NCI-H2107 treated with DMSO at 0.1 percent for 48 hours (cell line): Measurements from ENCODE around the gene QSOX1.
"Not testable (repeated sequence)": the region's sequence is repeated elsewhere in the genome, so short reads cannot be mapped to it uniquely, and the experiment has no call there.

Source experiments
- DNase-seq: peaks from one replicate; lab custom pipeline; 2025; ENCODE audit not compliant: unreplicated experiment; lab: John Stamatoyannopoulos, UW

Gene QSOX1, protein sequence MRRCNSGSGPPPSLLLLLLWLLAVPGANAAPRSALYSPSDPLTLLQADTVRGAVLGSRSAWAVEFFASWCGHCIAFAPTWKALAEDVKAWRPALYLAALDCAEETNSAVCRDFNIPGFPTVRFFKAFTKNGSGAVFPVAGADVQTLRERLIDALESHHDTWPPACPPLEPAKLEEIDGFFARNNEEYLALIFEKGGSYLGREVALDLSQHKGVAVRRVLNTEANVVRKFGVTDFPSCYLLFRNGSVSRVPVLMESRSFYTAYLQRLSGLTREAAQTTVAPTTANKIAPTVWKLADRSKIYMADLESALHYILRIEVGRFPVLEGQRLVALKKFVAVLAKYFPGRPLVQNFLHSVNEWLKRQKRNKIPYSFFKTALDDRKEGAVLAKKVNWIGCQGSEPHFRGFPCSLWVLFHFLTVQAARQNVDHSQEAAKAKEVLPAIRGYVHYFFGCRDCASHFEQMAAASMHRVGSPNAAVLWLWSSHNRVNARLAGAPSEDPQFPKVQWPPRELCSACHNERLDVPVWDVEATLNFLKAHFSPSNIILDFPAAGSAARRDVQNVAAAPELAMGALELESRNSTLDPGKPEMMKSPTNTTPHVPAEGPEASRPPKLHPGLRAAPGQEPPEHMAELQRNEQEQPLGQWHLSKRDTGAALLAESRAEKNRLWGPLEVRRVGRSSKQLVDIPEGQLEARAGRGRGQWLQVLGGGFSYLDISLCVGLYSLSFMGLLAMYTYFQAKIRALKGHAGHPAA

DNA sequence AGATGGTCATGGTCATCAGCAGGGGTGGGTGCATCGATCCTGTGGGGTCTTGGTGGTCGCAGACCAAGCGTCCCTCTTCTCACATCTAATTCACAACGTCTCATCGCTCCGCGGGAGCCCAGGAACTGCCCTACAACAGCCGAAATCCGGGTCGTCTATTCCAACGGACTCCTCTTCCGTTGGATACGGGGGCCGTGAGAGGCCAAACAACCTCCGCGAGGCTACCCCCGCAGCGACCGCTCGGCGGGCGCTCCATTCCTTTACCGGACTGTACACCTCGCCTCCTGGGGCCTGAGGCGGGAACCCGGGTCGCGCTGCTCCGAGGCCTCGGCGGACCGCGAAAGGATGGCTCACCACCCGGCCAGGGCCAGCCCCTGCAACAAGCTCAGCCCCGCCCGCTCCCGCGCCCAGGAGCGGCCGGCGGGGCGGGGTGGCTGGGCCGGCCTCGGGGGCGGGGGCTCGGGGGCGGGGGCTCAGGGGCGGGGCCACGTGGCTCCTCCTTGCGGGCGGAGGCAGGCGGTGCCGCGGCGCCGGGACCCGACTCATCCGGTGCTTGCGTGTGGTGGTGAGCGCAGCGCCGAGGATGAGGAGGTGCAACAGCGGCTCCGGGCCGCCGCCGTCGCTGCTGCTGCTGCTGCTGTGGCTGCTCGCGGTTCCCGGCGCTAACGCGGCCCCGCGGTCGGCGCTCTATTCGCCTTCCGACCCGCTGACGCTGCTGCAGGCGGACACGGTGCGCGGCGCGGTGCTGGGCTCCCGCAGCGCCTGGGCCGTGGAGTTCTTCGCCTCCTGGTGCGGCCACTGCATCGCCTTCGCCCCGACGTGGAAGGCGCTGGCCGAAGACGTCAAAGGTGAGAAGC is at the start of gene QSOX1:
QSOX1 (plus strand) TSS at position 545 of the 857 bp plus-strand sequence; CDS start at position 584, 39 bp downstream.
- peak; percentile 73 for DNase-seq

DNA sequence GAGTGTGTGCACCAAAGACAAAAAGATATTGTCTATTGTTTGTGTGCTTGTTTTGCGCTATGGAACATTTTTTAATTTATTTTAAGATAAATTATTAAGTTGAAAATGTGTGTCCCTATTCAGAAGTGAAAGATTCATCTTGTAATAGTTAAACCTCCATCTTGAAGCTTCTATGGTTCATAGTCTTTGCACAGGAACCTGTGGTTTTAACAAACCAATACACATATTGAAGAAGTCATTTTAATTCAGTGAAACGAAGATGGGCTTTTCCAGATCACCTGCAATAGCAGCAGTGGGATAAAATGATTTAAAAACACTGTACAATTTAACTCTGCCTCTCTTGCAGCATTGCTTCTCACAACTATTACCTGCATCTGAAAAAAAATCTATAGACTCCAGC is 42.6 kb upstream of the QSOX1 start:
- DNase-seq, result no peak

DNA sequence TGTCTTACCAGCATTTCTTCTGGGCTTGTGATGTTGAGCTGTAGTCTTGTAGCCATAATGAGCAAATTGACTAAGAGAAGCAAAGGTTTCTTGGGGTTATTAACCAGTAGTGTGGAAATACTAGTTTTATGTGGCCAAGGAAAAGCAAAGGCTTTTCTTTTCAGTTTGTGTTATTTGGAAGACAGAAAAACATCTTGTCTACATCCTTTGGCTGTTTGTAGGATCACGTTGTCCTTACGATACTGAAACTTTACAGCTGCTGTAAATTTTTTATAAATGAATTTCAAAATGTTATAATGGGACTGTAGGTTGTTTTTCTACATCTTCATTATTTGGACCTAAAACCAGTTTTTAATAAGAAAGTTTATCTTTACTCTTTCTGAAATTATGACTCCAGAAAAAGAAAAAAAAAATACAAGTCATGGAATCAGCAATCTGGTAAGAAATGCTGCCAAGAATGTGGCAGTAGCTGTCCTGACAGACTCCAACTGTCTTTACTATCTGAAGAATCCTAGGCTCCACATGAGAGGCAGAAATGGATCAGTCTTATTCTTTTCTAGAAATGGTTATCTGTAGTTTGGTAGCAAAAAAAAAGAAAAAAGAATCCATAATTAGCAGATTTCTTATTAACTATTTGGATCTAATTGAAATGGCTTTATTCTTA is 41.6 kb upstream of the QSOX1 start:
- no peak for DNase-seq

DNA sequence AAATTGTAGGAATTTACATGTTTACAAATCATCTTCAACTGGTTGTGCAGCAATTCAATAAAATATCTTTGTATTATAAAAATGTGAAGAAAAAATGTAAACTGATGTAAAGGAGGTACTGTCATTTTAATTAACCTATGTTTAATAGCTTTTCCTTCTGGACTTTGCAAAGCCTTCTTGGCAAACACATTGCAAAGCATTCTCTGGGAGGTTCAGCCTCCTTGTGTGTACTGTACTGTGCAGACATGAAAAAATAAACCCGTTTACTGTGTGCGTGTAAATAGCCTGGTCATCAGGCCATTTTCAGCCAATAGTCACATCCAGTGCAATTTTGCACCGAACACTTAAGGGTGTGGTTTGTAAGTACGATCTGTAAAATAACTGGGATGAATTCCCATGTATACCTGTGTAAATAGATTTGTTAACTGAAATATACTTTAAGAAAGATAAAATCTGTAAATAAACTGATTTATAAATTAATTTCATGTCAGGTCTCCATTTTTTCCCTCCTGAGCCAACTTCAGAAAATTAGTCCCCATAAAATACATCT is 40.2 kb upstream of the QSOX1 start:
- no peak for DNase-seq

DNA sequence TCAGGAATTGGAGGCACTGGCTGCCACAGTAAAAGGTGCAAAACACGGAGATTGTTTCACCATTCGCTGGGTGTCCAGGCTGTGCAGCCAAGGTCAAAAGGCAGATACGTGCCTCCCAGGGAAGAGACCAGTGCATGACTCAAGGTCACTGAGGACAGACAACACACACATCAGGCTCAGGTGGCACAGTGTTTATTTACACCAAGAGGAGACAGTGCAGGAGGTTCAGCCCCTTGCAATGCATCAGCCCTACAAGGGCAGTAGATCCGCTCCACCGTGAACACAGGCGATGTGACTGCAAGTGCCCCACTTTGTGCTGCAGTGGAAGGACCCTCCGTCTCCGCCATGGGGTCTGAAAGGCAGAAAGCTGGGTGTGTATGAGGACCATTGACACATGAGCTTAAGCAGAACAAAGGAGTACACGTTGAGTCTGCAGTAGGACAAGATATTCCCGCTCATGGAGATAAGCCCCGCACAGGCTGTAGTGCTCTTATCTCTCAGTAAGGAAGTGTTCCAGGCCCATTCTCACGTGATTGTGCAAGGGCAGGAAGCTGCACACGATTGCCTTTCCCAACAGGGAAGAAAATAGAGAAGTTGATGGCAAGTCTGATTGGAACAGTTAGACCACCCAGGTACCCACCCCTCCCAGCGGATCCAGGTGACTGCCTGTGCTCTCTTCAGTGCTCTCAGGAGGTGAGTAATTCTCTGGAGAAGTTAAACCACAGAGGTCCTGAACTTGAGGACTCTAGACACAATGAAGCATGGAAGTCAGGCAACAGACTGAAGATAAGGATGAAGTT is 37.5 kb upstream of the QSOX1 start:
- no peak for DNase-seq

DNA sequence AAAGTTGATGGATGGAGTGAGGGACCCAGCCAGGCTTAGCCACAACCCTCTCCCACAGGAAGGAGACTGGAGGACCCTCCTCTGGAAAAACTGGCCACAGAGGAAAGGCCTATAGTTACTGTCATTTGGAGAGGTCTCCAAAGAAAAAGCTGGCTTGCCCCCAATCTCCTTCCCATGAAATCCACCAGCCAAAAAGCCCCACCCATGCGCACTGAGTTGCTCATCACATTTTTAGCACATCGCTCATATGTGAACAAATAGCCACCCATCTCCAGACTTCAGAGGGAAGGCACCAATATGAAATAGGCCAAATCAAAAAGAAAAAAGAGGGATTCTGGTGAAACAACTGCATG is 36.9 kb upstream of the QSOX1 start:
- no peak for DNase-seq

DNA sequence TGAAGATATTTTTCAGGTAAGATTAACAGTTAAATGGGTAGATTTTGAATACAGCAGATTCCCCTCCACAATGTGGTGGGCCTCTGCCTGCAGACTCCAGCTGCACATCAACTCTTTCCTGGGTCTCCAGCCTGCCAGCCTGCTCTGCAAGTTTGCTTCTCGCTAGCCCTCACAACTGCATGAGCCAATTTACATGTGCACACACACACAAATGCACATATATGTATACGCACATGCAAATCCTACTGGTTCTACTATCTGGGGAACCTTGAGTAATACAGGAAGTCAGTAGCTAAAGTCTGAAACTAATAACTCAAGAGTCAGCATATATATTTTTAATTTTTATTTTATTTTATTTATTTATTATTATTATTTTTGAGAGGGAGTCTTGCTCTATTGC is 34.8 kb upstream of the QSOX1 start:
- DNase-seq, result no peak

DNA sequence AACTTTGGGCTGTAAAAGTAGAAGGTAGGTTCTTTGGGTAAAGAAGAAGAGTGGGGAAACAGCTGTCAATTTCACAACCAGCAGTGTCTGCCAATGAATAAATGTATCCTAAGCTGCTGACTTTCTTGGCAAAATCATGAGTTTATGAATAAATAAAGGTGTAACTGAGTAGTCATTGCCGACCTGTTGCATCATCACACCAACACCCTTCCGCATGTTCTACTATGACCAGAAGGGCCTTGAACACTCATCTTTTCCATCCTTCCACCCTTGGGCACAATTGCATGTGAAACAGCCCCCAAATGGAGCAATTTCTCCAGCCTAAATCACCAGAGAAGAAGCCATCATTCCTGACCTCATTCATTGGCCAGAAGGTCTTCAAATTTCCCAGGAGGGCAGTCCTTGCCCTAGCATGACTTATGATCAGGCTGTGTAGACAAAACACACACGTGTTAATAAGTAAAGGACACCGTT is 31.2 kb upstream of the QSOX1 start:
- DNase-seq, result no peak

DNA sequence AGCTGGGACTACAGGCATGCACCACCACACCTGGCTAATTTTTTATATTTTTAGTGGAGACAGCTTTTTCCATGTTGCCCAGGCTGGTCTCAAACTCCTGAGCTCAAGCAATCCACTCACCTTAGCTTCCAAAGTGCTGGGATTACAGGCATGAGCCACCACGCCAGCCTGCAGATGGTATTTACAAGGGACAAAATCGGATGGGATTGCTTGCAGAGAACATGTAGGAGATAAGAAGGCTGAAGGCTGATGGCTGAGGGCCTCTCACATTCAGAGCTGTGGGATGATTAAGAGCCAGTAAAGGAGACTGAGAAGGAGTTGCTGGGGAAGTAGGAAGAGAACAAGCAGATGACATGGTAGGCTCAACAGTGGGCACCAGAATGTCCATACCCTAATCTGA is 24.0 kb upstream of the QSOX1 start:
- no peak for DNase-seq

DNA sequence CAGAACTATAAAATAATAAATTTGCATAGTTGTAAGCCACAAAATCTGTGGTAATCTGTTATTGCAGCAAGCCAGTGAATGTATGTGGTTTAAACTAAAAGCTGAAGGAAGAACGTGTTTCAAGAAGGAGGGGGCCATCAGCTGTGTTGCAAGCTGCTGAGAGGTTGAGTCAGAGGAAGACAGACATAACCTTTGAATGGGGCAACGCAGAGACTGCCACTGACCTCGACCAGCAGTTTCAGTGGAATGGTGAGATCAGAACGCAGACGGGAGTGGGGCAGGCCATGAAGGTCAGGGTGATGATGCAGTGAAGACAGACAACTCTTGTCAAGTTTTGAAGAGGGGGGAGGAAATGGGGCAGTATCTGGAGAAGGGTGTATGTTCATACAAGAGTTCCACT is 23.2 kb upstream of the QSOX1 start:
- DNase-seq, result no peak

DNA sequence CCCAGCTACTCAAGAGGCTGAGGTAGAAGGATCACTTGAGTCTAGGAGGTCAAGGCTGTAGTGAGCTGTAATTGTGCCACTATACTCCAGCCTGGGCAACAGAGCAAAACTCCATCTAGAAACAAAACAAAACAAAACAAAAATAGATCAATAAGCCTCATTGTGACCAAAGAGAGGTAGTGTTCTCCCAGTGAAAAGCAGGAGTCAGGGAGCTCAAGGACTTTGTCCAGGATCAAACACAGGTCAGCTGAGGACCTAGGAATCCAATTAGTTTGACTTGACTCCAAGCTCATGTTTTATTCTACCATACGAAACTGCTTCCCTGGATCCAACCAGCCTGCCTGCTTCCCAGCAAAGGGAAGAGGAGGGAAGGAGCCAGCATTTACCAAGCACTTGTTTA is 21.5 kb upstream of the QSOX1 start:
- DNase-seq, result no peak

DNA sequence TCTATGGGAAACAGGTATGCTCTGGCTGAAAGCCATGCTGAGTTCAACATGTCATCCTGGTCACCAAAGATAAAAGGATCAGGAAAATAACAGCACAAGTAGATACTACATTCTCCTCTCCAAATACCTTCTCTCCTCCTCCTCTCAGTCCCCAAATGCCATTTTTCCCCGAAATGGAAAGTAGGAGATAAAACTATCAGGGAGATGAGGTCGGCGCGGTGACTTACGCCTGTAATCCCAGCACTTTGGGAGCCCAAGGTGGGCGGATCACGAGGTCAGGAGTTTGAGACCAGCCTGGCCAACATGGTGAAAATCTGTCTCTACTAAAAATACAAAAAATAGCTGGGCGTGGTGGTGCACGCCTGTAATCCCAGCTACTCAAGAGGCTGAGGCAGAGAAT is 21.0 kb upstream of the QSOX1 start:
- DNase-seq, result not testable (repeated sequence)

DNA sequence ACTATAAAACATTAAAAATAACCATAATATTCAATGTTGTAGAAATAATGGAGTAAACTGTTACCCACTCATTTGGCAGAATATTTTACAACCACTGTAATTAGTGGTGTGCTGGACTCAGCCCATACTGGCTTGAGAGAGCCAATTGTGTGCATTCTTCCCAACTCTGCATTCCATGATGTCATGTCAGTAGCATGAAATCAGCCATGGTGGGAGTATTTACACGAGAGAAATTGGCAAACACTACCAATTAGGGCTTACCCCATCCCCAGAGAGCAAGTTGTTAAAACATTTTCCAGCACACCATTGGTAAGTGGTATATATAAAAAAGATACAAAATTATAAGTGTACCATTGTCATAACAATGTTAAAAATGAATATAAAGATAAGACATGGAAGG is 19.1 kb upstream of the QSOX1 start:
- DNase-seq, result no peak

DNA sequence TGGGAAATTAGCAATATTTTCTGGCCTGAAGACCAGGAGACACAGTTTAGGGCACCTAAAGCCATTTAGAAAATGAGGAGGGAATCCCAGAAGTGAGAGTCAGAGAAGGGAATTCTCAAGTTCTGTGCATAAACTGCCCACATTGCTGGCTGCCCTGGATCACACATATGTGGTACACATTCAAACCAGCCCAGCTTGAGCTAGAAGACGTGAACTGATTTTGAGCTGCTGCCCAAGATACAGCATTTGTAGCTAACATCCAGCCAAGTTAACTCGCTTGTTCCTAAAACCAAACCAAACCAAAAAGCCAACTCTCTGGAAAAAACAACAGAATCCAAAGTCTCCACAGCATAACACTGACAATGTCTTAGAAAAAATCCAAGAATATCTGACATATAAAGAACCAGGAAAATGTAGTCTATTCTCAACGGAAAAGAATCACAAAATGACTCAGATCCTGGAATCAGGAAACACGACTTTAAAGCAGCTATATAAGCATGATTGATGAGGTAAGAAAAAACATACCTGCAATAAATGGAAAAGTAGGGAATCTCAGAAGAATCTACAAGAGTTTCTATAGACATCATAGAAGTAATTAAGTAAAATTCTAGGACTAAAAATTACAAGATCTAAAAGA is 18.2 kb upstream of the QSOX1 start:
- DNase-seq, result no peak

DNA sequence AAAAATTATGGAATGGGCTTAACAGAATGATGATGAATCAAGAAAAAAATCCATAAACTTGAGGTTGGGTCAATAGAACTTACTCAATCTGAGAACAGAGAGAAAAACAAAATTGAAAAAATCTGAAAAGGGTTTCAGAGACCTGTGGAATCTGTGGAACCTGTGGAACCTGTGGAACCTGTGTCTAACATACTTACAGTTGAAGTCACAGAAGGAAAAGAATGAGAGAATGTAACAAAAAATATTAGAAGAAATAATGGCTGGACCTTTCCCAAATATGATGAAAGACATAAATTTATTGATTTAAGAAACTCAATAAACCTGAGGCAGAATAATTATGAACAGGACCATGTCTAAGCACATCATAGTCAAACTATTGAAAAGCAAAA is 17.7 kb upstream of the QSOX1 start:
- DNase-seq, result no peak

DNA sequence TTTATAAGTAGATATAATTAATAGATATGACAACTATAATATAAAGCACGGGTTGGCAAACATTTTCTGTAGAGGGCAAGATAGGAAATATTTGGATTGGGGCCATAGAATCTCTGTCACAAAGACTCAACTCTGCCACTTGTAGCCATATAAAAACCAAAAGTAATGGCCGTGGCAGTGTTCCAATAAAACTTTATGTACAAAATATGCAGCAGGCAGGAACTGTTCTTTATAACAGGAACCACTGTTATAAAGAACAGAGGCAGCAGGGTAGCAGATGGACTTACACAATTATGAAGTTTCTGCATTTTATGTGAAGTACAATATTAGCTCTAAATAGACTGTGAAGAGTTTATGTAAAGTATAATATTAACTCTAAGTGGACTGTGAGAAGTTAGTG is 16.9 kb upstream of the QSOX1 start:
- DNase-seq, result no peak

DNA sequence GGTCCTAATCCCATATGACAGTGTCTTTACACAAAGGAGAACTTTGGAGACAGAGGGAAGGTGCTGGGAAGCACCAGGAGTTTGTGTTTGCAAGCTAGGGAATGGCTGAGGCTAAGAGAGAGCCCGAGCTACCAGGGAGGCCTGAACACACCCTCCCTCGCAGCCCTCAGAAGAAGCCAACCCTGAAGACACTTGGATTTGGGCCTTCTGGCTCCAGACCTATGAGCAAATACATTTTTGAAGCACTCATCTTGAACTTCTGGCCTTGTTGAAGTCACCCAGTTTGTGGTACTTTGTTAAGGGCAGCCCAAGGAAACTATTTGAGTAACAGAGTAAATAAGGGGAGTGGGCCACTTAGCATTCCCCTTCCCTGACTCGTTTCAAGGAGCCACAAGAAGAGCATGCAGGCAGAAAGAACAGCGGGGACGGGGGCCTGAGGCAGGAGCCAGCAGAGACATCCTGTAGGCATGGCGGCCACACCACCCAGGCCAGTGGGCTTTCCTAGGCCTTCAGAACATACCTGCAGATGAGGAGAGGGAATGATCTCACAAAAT is 13.2 kb upstream of the QSOX1 start:
- DNase-seq, result no peak

DNA sequence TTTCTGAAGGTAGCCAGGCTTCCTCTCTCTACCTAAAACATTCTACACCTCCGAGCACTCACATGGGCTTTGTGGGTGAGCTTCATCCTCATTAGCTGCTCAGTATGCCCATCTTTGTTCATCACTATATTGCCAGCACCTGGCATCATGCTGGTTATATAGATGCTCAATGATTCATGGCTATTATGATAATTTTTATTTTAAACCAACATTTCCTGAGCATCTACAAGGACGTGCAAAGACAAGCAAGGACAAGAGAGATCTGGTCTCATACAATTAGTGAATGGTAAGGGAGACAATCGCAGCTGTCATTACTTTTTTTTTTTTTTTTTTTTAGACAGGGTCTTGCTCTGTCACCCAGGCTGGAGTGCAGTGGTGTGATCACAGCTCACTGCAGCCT is 11.3 kb upstream of the QSOX1 start:
- DNase-seq, result no peak
